A549 (cell line): ENCODE data around the gene ENTPD8. TPM values are rescaled to one million over a fixed set of nuclear protein-coding genes. Genes with fewer than 3 reads are reported as not detected.

Experiments used
- ATAC-seq, 2 experiments: fragments of 200-7000 bp in 1 of 2; fragments of >200 bp in 1 of 2; cut with Nextera tagmentation in 1 of 2; cut with Tn5 transposase in 1 of 2; 3 replicates each; pipeline versions ENCODE4 v1.8.0 to v1.9.1; 2018 to 2020; ENCODE audit warnings: mild to moderate bottlenecking in 1 of 2, moderate library complexity in 1 of 2
- CTCF ChIA-PET: fragments of 300-600 bp; sonication (Branson Sonifier 250); formaldehyde crosslinking; extraction: SDS; loops from one replicate; lab custom pipeline; 2021; ENCODE audit warnings: antibody characterized with exemption, inconsistent platforms; lab: Yijun Ruan, JAX
- POLR2A ChIA-PET: fragments of 350-600 bp; formaldehyde crosslinking; extraction: SDS; loops from one replicate; lab custom pipeline; 2021; ENCODE audit warnings: antibody characterized with exemption, inconsistent platforms; lab: Yijun Ruan, JAX
- DNase-seq, 2 experiments: peaks; one replicate each; pipeline versions ENCODE4 v3.0.0 to v3.0.0-alpha.2; 2011 to 2016; ENCODE audit warnings: low read depth in 1 of 2, low spot score in 1 of 2
- FAIRE-seq: peaks from 2 replicates; lab custom pipeline; 2011; peaks lifted over from hg19 to GRCh38; lab: Jason Lieb, UNC
- H3K27ac ChIP-seq, 2 experiments: fragments of >200 bp; sonication (Bioruptor Twin); formaldehyde crosslinking; 3 replicates each; pipeline ENCODE4 v1.5.1; 2016 to 2017
- H3K4me1 ChIP-seq: fragments of >200 bp; sonication (Bioruptor Twin); formaldehyde crosslinking; 3 replicates; pipeline ENCODE4 v1.6.1; 2016
- H3K4me2 ChIP-seq: fragments of >200 bp; sonication (Bioruptor Twin); formaldehyde crosslinking; 3 replicates; pipeline ENCODE4 v1.6.1; 2016
- H3K4me3 ChIP-seq: fragments of >200 bp; sonication (Bioruptor Twin); formaldehyde crosslinking; 3 replicates; pipeline ENCODE4 v1.5.1; 2016
- H3K9me3 ChIP-seq: fragments of >200 bp; sonication (Bioruptor Twin); formaldehyde crosslinking; 3 replicates; pipeline ENCODE4 v1.6.1; 2016
- CEBPB ChIP-seq, 2 experiments: fragments of >200 bp in 1 of 2; sonication (Bioruptor Twin) in 1 of 2; formaldehyde crosslinking in 1 of 2; IDR thresholded peaks; 2 replicates each; pipeline ENCODE4 v1.6.1; 2012 to 2016
- ESRRA ChIP-seq: fragments of 150-350 bp; IDR thresholded peaks from 2 replicates; pipeline ENCODE4 v1.6.1; 2014; ENCODE audit warnings: mild to moderate bottlenecking, low read length, borderline replicate concordance
- HEYL ChIP-seq: fragments of 250-450 bp; sonication (Bioruptor Pico); IDR thresholded peaks from 2 replicates; pipeline ENCODE4 v1.8.0; 2021; ENCODE audit warnings: mild to moderate bottlenecking, moderate library complexity
- HOXA7 ChIP-seq: fragments of 250-450 bp; sonication (Bioruptor Pico); IDR thresholded peaks from 2 replicates; pipeline ENCODE4 v1.5.0; 2020; ENCODE audit warnings: mild to moderate bottlenecking, moderate library complexity
- KDM1A ChIP-seq: fragments of 200-600 bp; sonication (generic); IDR thresholded peaks from 2 replicates; pipeline ENCODE4 v1.6.1; 2016; ENCODE audit warnings: low read depth, mild to moderate bottlenecking
- MYC ChIP-seq: IDR thresholded peaks from 2 replicates; pipeline ENCODE4 v1.6.1; 2012; ENCODE audit warnings: mild to moderate bottlenecking, inconsistent platforms, low read length, improper control_type of control experiment, borderline replicate concordance
- NR3C1 ChIP-seq: fragments of >200 bp; sonication (Bioruptor Twin); formaldehyde crosslinking; IDR thresholded peaks from 3 replicates; pipeline ENCODE4 v1.6.1; 2017
- POLR2AphosphoS2 ChIP-seq: conservative IDR thresholded peaks from 2 replicates; pipeline ENCODE4 v1.6.1; 2012; ENCODE audit warnings: low read length, improper control_type of control experiment, inconsistent platforms
- RCOR1 ChIP-seq: fragments of 150-350 bp; IDR thresholded peaks from 2 replicates; pipeline ENCODE4 v1.6.1; 2014; ENCODE audit warnings: antibody characterized with exemption, low read length, low read depth
- RFX5 ChIP-seq: fragments of 450-650 bp; IDR thresholded peaks from 2 replicates; pipeline ENCODE4 v1.7.1; 2014; ENCODE audit warnings: antibody characterized with exemption, mild to moderate bottlenecking, moderate library complexity
- SMC3 ChIP-seq: fragments of >200 bp; sonication (Bioruptor Twin); formaldehyde crosslinking; IDR thresholded peaks from 3 replicates; pipeline ENCODE4 v1.6.1; 2018; ENCODE audit warnings: inconsistent platforms
- WGBS: methylation state at CpG from one replicate; pipeline ENCODE4 v1.1.6; 2017; ENCODE audit errors: missing lambda C conversion rate; 5-methylcytosine and 5-hydroxymethylcytosine counted together
- polyA plus RNA-seq, 4 experiments: library from polyadenylated mRNA; depleted of rRNA in 3 of 4; stranded (reverse); fragments of >200 nt; fragmentation: RNase III in 1 of 4; extraction: RNeasy Plus Mini Kit Qiagen cat#74134 plus additional on column Dnase treatment in 1 of 4; gene quantifications; 2 replicates in 3 of 4; 3 replicates in 1 of 4; pipeline ENCODE4 v1.2.3, GENCODE V29; 2011 to 2017
- TF ChIP-seq, protein P1 (sequence below): fragments of 250-450 bp; sonication (Bioruptor Pico); IDR thresholded peaks from 2 replicates; pipeline ENCODE4 v1.5.0; 2021; ENCODE audit warnings: mild to moderate bottlenecking, moderate library complexity, borderline replicate concordance
- TF ChIP-seq, protein P2 (sequence below): fragments of 450-650 bp; IDR thresholded peaks from 2 replicates; pipeline ENCODE4 v1.6.1; 2014; ENCODE audit warnings: antibody characterized with exemption
- TF ChIP-seq, protein P3 (sequence below): IDR thresholded peaks from 2 replicates; pipeline ENCODE4 v1.6.1; 2012
- TF ChIP-seq, protein P4 (sequence below): fragments of >200 bp; sonication (Bioruptor Twin); formaldehyde crosslinking; IDR thresholded peaks from 3 replicates; pipeline ENCODE4 v1.6.1; 2016

The ENTPD8 gene
- polyA plus RNA-seq, 2 of the 4 experiments (the other 2 are of a cell fraction), result 0.18 to 0.36 TPM

DNA sequence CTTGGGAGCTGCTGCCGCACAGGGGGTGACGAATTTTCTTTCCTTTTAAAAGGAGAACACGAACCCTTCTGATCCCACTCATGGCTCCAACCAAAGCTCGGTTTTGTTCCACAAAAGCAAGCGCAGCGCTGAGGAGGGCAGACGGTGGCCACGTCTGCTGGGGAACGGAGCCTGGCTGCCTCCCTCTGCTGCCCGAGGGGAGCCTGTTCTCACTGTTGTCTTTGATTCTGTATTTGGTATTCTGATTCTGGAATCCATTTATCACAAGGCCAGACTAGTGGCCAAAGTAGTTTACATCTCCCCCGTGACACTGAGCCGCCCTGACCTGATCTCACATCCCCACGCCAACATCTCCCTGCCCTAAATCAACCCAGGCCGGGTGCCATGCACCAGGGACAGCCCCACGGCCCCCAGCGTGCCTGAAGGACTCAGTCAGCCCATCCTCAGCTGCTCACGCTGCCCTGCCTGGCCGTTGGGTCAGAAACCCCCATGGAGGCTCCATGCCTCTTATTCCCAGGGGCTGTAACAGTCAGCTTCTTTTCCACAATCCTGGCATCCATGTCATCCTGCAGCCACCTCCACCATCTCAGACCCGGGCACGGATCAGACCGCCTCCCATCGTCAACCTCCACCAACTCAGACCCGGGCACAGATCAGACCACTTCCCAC lies 24.7 kb upstream of the ENTPD8 start:
- Histone ChIP-seq H3K9me3 (no peaks in the 10 kb centered on the region), H3K4me1 (no peaks in the 10 kb centered on the region), H3K4me3 (no peak overlapping the region), H3K27ac (no peak overlapping the region), H3K4me2 (no peak overlapping the region)
- TF ChIP-seq CEBPB (IDR thresholded peaks at IDR 0.05) (no peak), HOXA7 (CRISPR knock-in tag) (no peak), MYC (no peak), POLR2AphosphoS2 (no peak), NR3C1 (no peak), RFX5 (no peak), SMC3 (no peak)
- TF ChIP-seq, protein P1, sequence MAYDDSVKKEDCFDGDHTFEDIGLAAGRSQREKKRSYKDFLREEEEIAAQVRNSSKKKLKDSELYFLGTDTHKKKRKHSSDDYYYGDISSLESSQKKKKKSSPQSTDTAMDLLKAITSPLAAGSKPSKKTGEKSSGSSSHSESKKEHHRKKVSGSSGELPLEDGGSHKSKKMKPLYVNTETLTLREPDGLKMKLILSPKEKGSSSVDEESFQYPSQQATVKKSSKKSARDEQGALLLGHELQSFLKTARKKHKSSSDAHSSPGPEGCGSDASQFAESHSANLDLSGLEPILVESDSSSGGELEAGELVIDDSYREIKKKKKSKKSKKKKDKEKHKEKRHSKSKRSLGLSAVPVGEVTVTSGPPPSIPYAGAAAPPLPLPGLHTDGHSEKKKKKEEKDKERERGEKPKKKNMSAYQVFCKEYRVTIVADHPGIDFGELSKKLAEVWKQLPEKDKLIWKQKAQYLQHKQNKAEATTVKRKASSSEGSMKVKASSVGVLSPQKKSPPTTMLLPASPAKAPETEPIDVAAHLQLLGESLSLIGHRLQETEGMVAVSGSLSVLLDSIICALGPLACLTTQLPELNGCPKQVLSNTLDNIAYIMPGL (CRISPR knock-in tag), result no peak
- ChIA-PET CTCF (no interaction called here), POLR2A (no interaction called here)
- FAIRE-seq, result no peak
- ATAC-seq, result no peak
- DNase-seq, result no peak
- 74% methylated on average over 23 of the region's 23 CpGs for WGBS

DNA sequence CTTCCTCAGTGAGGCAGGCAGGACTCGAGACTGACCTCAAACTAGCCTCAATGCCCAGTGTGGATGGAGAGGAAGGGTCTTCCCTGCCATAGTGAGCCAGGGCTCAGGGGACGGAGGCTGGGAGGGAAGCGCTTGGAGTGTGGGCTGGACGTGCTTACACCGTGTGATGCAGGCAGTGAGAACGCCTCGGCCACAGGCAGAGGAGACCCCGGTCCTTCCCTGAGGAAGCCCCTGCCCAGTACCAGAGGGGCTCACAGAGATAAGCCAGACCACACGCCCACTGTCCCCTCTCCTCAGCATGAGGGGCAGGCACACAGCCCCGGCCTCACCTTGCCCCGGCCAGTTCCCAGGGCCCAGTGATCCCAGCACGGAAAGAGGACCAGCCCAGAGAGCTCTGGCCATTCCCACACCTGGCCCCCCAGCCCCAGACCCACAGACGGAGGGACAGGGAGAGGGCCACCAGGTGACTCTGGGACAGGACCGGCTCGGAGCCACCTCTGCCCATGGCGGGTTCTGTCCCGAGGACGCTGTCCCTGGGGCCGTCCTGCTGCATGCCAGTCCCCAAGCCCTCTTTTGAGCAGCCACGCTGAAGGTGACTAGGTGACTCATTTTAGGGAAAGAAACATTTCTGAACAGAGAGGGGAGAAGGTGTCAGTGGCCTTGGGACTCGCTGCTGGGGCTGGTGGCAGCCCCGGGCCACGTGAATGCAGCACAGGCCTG lies 24.0 kb upstream of the ENTPD8 start:
- no peak for ATAC-seq
- ChIA-PET CTCF (interaction anchor here (0.8 kb wide), 1 partner anchor 48 kb away, joined by 5 read pairs; no protein-coding TSS in a partner anchor), POLR2A (no interaction called here)
- no peak for DNase-seq
- no peak overlapping the region for H3K27ac ChIP-seq
- no peak overlapping the region for H3K4me3 ChIP-seq
- H3K9me3 ChIP-seq, result no peaks in the 10 kb centered on the region
- 80% methylated on average over 22 of the region's 23 CpGs for WGBS
- FAIRE-seq, result no peak
- no peak overlapping the region for H3K4me2 ChIP-seq
- TF ChIP-seq ESRRA (no peak), HEYL (CRISPR knock-in tag) (no peak)
- TF ChIP-seq, all 56 proteins: peak for 0
- H3K4me1 ChIP-seq, result no peaks in the 10 kb centered on the region

DNA sequence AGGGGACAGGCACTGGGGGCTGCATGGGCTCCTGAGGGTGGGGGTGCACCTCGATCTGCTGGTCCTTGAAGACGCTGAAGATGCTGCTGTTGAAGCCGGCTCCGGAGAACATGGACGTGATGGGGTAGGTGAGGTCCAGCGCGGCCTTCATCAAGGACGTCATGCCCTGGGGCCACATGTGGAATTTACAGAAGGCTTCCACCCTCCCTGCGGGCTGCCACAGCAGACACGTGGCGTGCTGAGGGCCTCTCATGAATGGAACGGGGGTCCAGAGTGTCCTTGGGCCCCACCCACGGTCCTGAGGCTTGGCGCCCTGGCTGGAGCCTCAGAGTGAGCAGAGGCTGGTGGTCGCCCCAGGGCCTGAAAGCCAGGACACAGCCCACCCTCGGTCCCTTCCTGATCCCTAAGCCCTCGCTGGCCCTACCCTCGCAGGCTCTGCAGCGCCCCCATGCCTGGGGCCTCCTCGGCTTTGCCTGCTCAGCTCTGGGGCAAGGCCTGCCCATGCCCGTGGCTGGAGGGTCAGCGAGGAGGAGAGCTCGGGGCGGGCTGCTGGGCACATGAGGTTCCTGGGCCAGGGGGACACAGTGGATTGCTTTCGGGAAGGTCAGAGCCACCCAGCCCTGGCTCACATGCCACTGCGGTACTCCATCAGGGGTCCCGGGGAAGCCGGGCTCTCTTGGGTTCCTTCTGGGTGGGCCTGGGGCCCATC lies 23.3 kb upstream of the ENTPD8 start:
- 80% methylated on average over 24 of the region's 28 CpGs for WGBS
- POLR2A ChIA-PET, result no interaction called here

More for the DNA sequence above, 23.3 kb upstream of the ENTPD8 start:
- FAIRE-seq (no peak), ATAC-seq (no peak), DNase-seq (no peak)
- H3K4me1 ChIP-seq, result peaks cover 5% of the 10 kb centered on the region
- H3K9me3 ChIP-seq, result no peaks in the 10 kb centered on the region
- CTCF ChIA-PET, result interaction anchor here (0.8 to 2.4 kb wide), 3 partner anchors 19 to 170 kb away, joined by 4 to 16 read pairs (median 5); no protein-coding TSS in a partner anchor
- no peak overlapping the region for H3K4me2 ChIP-seq
- TF ChIP-seq, protein P2, sequence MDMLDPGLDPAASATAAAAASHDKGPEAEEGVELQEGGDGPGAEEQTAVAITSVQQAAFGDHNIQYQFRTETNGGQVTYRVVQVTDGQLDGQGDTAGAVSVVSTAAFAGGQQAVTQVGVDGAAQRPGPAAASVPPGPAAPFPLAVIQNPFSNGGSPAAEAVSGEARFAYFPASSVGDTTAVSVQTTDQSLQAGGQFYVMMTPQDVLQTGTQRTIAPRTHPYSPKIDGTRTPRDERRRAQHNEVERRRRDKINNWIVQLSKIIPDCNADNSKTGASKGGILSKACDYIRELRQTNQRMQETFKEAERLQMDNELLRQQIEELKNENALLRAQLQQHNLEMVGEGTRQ, result no peak
- no peak for TF ChIP-seq KDM1A
- TF ChIP-seq, protein P3, sequence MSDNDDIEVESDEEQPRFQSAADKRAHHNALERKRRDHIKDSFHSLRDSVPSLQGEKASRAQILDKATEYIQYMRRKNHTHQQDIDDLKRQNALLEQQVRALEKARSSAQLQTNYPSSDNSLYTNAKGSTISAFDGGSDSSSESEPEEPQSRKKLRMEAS, result no peak
- TF ChIP-seq MYC, result no peak
- TF ChIP-seq ESRRA, result no peak
- TF ChIP-seq, protein P4, sequence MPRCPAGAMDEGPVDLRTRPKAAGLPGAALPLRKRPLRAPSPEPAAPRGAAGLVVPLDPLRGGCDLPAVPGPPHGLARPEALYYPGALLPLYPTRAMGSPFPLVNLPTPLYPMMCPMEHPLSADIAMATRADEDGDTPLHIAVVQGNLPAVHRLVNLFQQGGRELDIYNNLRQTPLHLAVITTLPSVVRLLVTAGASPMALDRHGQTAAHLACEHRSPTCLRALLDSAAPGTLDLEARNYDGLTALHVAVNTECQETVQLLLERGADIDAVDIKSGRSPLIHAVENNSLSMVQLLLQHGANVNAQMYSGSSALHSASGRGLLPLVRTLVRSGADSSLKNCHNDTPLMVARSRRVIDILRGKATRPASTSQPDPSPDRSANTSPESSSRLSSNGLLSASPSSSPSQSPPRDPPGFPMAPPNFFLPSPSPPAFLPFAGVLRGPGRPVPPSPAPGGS, result no peak
- TF ChIP-seq SMC3, result no peak
- TF ChIP-seq RCOR1, result no peak
- TF ChIP-seq, all 56 proteins: peak for 0
- H3K27ac ChIP-seq, result no peak overlapping the region
- H3K4me3 ChIP-seq, result no peak overlapping the region
